PC-9 (cell line): ENCODE measurements around the gene ARHGAP11A.

Experiments
- CTCF ChIP-seq: fragments of 200-600 bp; sonication (generic); conservative IDR thresholded peaks from 2 replicates; pipeline ENCODE4 v1.6.1; 2017; ENCODE audit warnings: mixed run types, antibody characterized with exemption, mild to moderate bottlenecking, moderate library complexity
- EZH2 ChIP-seq: fragments of 200-600 bp; sonication (generic); IDR thresholded peaks from 2 replicates; pipeline ENCODE4 v1.8.0; 2017; ENCODE audit warnings: antibody characterized with exemption, low read depth

GRCh38 chr15:32643907-32644445 is 28.7 kb downstream of the ARHGAP11A start:
- TF ChIP-seq EZH2 (no peak), CTCF (no peak)
